ENCODE data around the gene PRR23E. TPM values are rescaled to one million over a fixed set of nuclear protein-coding genes. Genes with fewer than 3 reads are reported as not detected.

The PRR23E gene
- total RNA-seq, 1 donor from 2014 or later: not detected

GRCh38 chr3:127247292-127247691 lies 54.4 kb downstream of the PRR23E start:
- H3K36me3 Mint-ChIP-seq (ENCODE audit: unreplicated experiment): no peaks in the 10 kb centered on the region
- H3K4me1 Mint-ChIP-seq (ENCODE audit: unreplicated experiment): no peaks in the 10 kb centered on the region
- no peak for DNase-seq (ENCODE audit: extremely low spot score, unreplicated experiment)
- H3K27me3 Mint-ChIP-seq (ENCODE audit: unreplicated experiment): no peaks in the 10 kb centered on the region
- peaks cover 30% of the 10 kb centered on the region for H3K9me3 Mint-ChIP-seq (ENCODE audit: unreplicated experiment)
- H3K4me3 Mint-ChIP-seq (ENCODE audit: unreplicated experiment): no peak overlapping the region
- no peak for TF ChIP-seq CTCF (IDR thresholded peaks at IDR 0.05)
- no peak overlapping the region for H3K27ac Mint-ChIP-seq (ENCODE audit: unreplicated experiment)

Other genes with a start within 250 kb of the PRR23E start
- 60.5 and 65.5 TPM in 2 replicates for gene PLXNA1, start 210.0 kb upstream of the PRR23E start, total RNA-seq
- gene PRR20G, start 94.9 kb downstream of the PRR23E start, total RNA-seq: not detected in 2 replicates

All from osteocyte (in vitro differentiated cells).